B cell (primary cell): Measurements from ENCODE around the gene PBXIP1. TPM values are rescaled to one million over a fixed set of nuclear protein-coding genes. Genes with fewer than 3 reads are reported as not detected.
A peak's percentile ranks its signal among the peaks of the same experiment; 100 is the strongest.

Source experiments
- ATAC-seq: fragments of 200-7000 bp; cut with Tn5 transposase; one replicate; pipeline ENCODE4 v1.10.0; 2021; ENCODE audit warnings: low read depth, mild to moderate bottlenecking, moderate number of reproducible peaks, moderate library complexity
- CTCF ChIA-PET: fragments of 350-600 bp; sonication (Branson Sonifier 250); formaldehyde crosslinking; loops from one replicate; lab custom pipeline; 2021; ENCODE audit warnings: antibody characterized with exemption, inconsistent platforms; lab: Charles Lee
- POLR2A ChIA-PET: fragments of 350-600 bp; sonication (Branson Sonifier 250); formaldehyde crosslinking; loops from one replicate; lab custom pipeline; 2021; ENCODE audit warnings: antibody characterized with exemption; lab: Charles Lee
- DNase-seq: peaks from one replicate; pipeline ENCODE4 v3.0.0; 2013
- H2AFZ ChIP-seq: 2 replicates; pipeline ENCODE4 v1.6.1; 2012; ENCODE audit warnings: mild to moderate bottlenecking, low read depth, low read length; ENCODE audit not compliant: insufficient read depth, poor library complexity, severe bottlenecking
- H3K27ac ChIP-seq, 2 donors: 1 replicate in 1 of 2; 2 replicates in 1 of 2; pipeline ENCODE4 v1.5.1; 2012 to 2013; ENCODE audit warnings: low read length in 2 of 2, mild to moderate bottlenecking in 2 of 2, moderate library complexity in 1 of 2
- H3K27me3 ChIP-seq, 4 experiments: fragments of 200-600 bp in 1 of 4; sonication (generic) in 1 of 4; replicated peaks in 1 of 4; 1 replicate in 2 of 4; 2 replicates in 2 of 4; pipeline versions ENCODE4 v1.6.1 to v1.7.0; 2013 to 2016; ENCODE audit warnings: low read length in 3 of 4, mild to moderate bottlenecking in 2 of 4, mixed read lengths in 1 of 4, moderate library complexity in 1 of 4; ENCODE audit not compliant: insufficient read depth in 4 of 4, control insufficient read depth in 3 of 4; ENCODE audit errors: control extremely low read depth in 1 of 4
- H3K36me3 ChIP-seq, 2 experiments: replicated peaks in 1 of 2; 1 replicate in 1 of 2; 2 replicates in 1 of 2; pipeline versions ENCODE4 v1.6.1 to v1.7.1; 2013; ENCODE audit warnings: low read length in 1 of 2; ENCODE audit not compliant: insufficient read depth in 2 of 2, control insufficient read depth in 1 of 2; ENCODE audit errors: control extremely low read depth in 1 of 2, extremely low read depth in 1 of 2
- H3K4me1 ChIP-seq, 2 donors: fragments of 200-600 bp in 1 of 2; sonication (generic) in 1 of 2; 1 replicate in 1 of 2; 2 replicates in 1 of 2; pipeline versions ENCODE4 v1.5.1 to v1.6.1; 2013 to 2017; ENCODE audit warnings: low read length in 2 of 2; ENCODE audit not compliant: control insufficient read depth in 2 of 2, insufficient read depth in 2 of 2
- H3K4me2 ChIP-seq: replicated peaks from 2 replicates; pipeline ENCODE3; 2012; ENCODE audit warnings: mild to moderate bottlenecking, low read depth, low read length; ENCODE audit not compliant: poor library complexity, severe bottlenecking
- H3K4me3 ChIP-seq, 5 experiments: fragments of 200-600 bp in 1 of 5; sonication (generic) in 1 of 5; 1 replicate in 3 of 5; 2 replicates in 2 of 5; pipeline versions ENCODE4 v1.5.1 to v1.7.0; 2011 to 2016; ENCODE audit warnings: low read length in 4 of 5, mild to moderate bottlenecking in 4 of 5, low read depth in 2 of 5, control low read depth in 1 of 5, moderate library complexity in 1 of 5; ENCODE audit not compliant: insufficient read depth in 1 of 5; ENCODE audit errors: control extremely low read depth in 1 of 5, extremely low read depth in 1 of 5
- H3K79me2 ChIP-seq: fragments of 200-600 bp; sonication (generic); one replicate; pipeline ENCODE4 v1.6.0; 2016; ENCODE audit warnings: low read length; ENCODE audit not compliant: control insufficient read depth, insufficient read depth
- H3K9ac ChIP-seq: fragments of 200-600 bp; sonication (generic); 2 replicates; pipeline ENCODE4 v1.6.1; 2017; ENCODE audit warnings: mild to moderate bottlenecking, low read length, moderate library complexity
- H3K9me3 ChIP-seq, 3 donors: one replicate each; pipeline versions ENCODE4 v1.6.1 to v1.7.1; 2013; ENCODE audit warnings: low read length in 2 of 3; ENCODE audit not compliant: control insufficient read depth in 2 of 3, insufficient read depth in 1 of 3; ENCODE audit errors: control extremely low read depth in 1 of 3
- H4K20me1 ChIP-seq: 2 replicates; pipeline ENCODE4 v1.6.0; 2012; ENCODE audit warnings: mild to moderate bottlenecking, low read length; ENCODE audit not compliant: insufficient read depth, control insufficient read depth, poor library complexity, severe bottlenecking
- H3K27ac Mint-ChIP-seq: one replicate; pipeline ENCODE4 v1.8.0; 2021; ENCODE audit warnings: mixed read lengths
- H3K27me3 Mint-ChIP-seq: one replicate; pipeline ENCODE4 v1.8.0; 2021; ENCODE audit warnings: mixed read lengths
- H3K4me1 Mint-ChIP-seq: one replicate; pipeline ENCODE4 v1.8.0; 2021; ENCODE audit warnings: mixed read lengths
- H3K4me3 Mint-ChIP-seq: one replicate; pipeline ENCODE4 v1.8.0; 2021; ENCODE audit warnings: mixed read lengths
- H3K9me3 Mint-ChIP-seq: one replicate; pipeline ENCODE4 v1.8.0; 2022; ENCODE audit warnings: mixed read lengths; ENCODE audit not compliant: insufficient read depth
- EZH2 ChIP-seq: IDR thresholded peaks from 2 replicates; pipeline ENCODE4 v1.6.1; 2012; ENCODE audit warnings: borderline replicate concordance, low read depth, mild to moderate bottlenecking, moderate library complexity, low read length; ENCODE audit not compliant: insufficient read depth, poor library complexity, severe bottlenecking
- WGBS: methylation state at CpG from one replicate; pipeline ENCODE4 v1.1.5; 2013; ENCODE audit warnings: missing lambda C conversion rate; ENCODE audit not compliant: insufficient coverage; 5-methylcytosine and 5-hydroxymethylcytosine counted together
- intact Hi-C: fragments of 100-400 bp; cut with micrococcal nuclease; formaldehyde crosslinking; loops from one replicate; pipeline ENCODE4 v1.10.0; 2022
- polyA plus RNA-seq: library from polyadenylated mRNA; depleted of rRNA; stranded (reverse); fragments of >200 nt; gene quantifications from 2 replicates; pipeline ENCODE4 v1.2.3, GENCODE V29; 2012
- total RNA-seq, 2 donors: library from RNA; stranded (reverse); fragments of 120-200 nt in 1 of 2; gene quantifications; 1 replicate in 1 of 2; 2 replicates in 1 of 2; pipeline versions ENCODE4 v1.2.3 to v1.2.4, GENCODE V29; 2013 to 2022
- TF ChIP-seq, protein P1 (sequence below): fragments of 200-600 bp; IDR thresholded peaks from one replicate; pipeline ENCODE4 v1.8.0; 2022; ENCODE audit warnings: antibody characterized with exemption, mild to moderate bottlenecking

PBXIP1 gene
- total and polyA plus RNA-seq, 2 donors (not counting 1 experiment from before 2014, with no cell fraction given): 77.6 to 212 TPM

- H3K27ac ChIP-seq: no peak overlapping the region
Measured at GRCh38 chr1:154958681-154959425, 3.0 kb upstream of the PBXIP1 start.

More at GRCh38 chr1:154958681-154959425, 3.0 kb upstream of the PBXIP1 start:
- Mint-ChIP-seq H3K27me3 (no peaks in the 10 kb centered on the region), H3K4me1 (peaks cover 55% of the 10 kb centered on the region), H3K27ac (peak overlapping the region; percentile 46), H3K4me3 (no peak overlapping the region), H3K9me3 (no peaks in the 10 kb centered on the region)
- intact Hi-C loops: loop anchor here (5.0 kb wide), 1 partner anchor 352 kb away; the partner anchor contains the start of gene ADAR
- Histone ChIP-seq H3K36me3 (peaks cover 0 to 28% of the 10 kb centered on the region in 2 experiments), H2AFZ (no peak overlapping the region), H3K79me2 (peaks cover 77% of the 10 kb centered on the region), H3K4me2 (no peak overlapping the region), H3K4me1 (peaks cover 43 to 58% of the 10 kb centered on the region in 2 donors), H4K20me1 (peaks cover 41% of the 10 kb centered on the region), H3K4me3 (no peak overlapping the region), H3K27me3 (no peaks in the 10 kb centered on the region), H3K9me3 (no peaks in the 10 kb centered on the region), H3K9ac (no peak overlapping the region)
- DNase-seq (no peak), ATAC-seq (no peak)
- POLR2A ChIA-PET: no interaction called here
- 97% methylated on average over 15 of the region's 16 CpGs for WGBS
- TF ChIP-seq, protein P1, sequence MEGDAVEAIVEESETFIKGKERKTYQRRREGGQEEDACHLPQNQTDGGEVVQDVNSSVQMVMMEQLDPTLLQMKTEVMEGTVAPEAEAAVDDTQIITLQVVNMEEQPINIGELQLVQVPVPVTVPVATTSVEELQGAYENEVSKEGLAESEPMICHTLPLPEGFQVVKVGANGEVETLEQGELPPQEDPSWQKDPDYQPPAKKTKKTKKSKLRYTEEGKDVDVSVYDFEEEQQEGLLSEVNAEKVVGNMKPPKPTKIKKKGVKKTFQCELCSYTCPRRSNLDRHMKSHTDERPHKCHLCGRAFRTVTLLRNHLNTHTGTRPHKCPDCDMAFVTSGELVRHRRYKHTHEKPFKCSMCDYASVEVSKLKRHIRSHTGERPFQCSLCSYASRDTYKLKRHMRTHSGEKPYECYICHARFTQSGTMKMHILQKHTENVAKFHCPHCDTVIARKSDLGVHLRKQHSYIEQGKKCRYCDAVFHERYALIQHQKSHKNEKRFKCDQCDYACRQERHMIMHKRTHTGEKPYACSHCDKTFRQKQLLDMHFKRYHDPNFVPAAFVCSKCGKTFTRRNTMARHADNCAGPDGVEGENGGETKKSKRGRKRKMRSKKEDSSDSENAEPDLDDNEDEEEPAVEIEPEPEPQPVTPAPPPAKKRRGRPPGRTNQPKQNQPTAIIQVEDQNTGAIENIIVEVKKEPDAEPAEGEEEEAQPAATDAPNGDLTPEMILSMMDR: no peak
- no peak for TF ChIP-seq EZH2
- CTCF ChIA-PET: interaction anchor here (0.7 to 6.5 kb wide), 5 partner anchors 13 to 60 kb away, joined by 3 to 38 read pairs (median 3); partner anchors contain the start of genes CKS1B, FLAD1 and SHC1
